CD4-positive, alpha-beta T cell treated with Interleukin-15 for 4 hours (primary cell): ENCODE measurements around the gene ALLC.
"Not testable (repeated sequence)": the region's sequence is repeated elsewhere in the genome, so short reads cannot be mapped to it uniquely, and the experiment has no call there.

Experiments used
- DNase-seq: peaks from one replicate; pipeline ENCODE4 v3.0.0-alpha.2; 2020; ENCODE audit warnings: low spot score

ALLC gene

DNA sequence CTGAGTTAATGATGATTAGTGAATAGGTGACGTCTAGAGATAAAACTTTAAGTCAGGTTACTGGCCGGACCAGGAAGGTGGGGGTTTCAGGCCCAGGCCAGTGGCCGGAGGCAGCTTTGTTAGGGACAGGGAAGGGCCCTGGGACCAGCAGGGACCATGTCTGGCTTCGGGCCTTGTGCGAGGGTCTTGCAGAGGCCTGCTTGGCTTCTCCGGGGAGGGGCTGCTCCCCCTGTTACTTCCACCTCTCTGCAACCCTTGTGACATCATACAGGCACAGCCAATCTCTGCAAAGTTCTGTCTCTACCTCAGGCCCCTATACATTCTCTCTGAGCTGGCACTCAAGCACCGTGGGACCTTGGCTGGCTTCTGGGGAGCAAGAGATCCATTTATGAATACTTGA is at the start of gene ALLC:
ALLC (plus strand) TSS at position 320 of the 400 bp plus-strand sequence. CDS start 12,958 bp downstream, outside the sequence.
- DNase-seq, result no peak

DNA sequence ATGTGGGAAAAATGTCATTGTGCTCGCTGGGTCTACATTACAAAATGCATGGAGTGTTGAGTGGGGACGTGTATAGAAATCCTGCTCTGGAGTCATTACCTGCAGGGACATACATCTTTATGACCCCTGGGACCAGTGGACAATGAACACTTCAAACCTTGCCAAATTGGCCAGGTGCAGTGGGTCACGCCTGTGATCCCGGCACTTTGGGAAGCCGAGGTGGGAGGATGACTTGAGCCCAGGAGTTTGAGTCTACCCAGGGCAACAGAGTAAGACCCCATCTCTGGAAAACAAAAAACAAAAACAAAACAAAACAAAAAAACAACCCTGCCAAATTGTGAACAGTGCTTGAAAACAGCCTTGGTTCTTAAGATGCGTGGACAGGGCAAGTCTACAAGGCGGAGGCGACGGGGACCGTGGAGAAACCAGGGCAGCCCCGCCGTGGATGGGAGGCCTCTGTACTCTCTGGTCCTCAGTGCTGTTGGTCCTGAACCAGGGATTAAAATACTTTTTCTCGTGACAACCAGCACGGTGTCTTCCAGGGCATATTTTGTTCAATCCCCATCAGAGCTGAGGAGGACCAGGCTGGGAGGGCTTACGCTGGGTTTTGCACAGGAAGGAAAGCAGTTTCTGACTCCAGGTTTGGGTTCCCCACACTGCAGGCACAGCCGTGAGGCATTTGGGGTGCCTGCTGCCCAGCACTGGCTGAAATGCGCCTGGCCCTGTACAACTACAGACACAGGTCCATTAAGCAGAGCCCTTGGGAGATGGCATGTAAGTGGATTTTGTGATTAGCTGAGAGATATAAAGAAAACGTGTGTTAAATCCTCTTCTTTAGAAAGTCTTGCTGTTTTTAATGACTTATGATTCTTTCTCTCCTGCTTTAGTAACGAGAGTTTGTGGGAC is 49.4 kb upstream of the ALLC start:
- DNase-seq, result no peak

DNA sequence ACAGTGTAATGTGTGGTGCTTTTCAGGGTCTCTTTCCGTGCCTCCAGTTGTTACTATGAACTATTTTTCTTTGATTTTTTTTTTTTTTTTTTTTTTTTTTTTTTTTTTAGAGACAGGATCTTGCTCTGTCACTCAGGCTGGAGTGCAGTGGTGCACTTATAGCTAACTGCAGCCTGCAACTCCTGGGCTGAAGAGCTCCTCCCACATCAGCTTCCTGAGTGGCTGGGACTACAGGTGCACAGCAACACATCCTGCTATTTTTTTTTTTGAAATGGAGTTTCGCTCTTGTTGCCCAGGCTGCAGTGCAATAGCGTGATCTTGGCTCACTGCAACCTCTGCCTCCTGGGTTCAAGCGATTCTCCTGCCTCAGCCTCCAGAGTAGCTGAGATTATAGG is 48.7 kb upstream of the ALLC start:
- not testable (repeated sequence) for DNase-seq

DNA sequence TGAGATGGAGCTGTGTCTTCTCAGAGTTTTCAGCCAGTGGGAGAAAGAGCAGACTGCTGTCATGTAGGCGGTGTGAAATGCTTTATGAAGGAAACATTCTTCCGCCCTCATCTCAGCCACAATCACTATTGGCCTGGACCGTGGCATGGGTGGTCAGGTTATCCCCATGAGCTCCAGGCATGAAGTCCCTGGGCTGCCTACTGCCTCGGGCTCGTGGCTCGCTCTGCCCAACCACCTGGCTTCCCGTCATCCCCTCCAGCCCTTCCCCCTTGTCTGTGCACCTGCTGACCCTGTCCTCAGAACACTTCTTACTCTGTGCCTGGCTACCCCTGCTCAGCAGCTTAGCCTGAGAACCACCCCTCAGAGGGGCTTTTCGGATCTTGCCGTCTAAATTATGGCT is 47.6 kb upstream of the ALLC start:
- no peak for DNase-seq

DNA sequence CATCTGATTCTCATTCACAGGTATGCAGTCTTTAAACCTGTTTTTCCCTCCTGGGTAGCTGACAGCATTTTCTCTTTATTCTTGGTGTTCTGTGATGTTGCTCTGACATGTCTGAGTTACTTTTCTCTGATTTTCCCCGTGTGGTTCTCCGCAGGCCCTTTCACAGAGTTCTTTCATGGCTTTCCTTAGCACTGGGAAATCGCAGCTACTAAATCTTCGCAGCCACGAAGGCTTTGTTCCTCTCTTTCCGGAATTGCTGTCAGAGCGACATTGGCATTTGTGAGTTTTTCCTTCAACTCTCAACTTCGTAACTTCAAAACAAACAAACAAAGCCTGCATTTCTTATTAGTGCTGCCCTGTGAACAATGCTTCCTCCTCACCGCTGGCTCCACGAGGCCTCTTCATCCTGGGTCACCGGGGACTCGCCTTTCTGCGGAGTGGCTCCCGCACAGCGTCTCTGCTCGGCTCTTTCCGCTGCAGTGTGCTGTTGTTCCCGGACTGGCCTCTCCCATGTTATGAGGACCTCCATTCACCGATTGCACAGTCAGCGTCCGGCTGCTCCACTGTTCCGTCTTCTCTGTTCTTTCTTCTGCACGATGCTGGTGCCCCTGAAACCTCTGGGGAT is 47.0 kb upstream of the ALLC start:
- no peak for DNase-seq

DNA sequence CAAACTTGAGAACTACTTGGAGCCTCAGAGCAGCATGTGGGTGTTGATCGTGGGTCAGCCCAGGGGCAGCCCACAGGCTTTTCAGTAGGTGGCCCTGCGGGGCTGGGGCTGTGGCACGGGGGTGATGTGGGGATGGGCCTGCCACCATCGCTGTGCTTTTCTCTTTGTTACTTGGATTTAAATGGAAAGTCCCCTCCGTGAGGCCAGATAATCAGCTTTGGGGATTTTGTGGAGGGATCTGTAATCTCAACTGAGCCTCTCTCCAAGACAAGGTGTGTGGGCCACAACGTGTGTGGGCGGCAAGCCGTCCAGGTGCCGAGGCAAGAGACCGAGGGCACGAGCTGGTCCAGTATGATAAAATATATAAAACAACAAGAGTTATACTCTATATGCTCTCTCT is 46.4 kb upstream of the ALLC start:
- no peak for DNase-seq

DNA sequence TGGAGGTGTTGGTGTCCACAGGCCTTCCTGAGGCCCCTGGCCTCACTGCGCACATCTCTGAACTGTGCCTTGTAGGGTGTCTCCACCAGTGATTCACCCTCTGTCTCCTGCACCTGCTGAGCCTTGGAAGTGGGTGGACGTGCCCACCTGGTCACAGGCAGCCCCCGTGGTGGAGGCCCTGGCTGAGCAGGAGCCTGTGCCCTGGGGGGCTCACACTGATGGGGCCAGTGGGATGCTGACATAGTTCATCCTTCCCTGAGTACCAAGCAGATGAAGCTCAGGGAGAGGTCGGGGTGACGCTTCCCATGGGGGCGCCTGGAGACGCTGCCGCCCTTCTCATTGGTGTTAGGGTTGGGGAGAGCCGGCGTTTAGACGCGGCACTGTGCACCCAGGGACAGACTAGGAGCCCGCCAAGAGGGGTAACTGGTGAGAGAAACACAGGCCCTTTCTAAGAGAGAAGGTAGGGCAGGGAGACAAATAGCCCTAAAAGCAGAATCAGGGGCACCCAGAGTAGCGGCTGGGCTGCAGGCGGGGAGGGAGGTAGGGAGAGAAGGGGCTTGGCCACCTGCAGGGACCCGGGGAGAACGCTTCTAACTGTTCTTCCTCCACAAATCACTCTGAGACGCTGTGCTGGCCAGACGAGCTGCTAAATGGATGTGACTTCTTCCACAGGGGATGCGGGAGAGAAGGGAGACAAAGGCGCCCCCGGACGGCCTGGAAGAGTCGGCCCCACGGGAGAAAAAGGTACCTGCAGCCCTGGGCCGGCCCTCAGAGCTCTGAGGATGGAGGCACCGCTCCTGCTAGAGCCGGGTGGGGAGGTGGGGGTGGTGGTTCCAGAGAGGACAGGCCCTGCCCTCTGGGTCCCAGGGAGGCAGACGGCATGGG is 45.1 kb upstream of the ALLC start:
- no peak for DNase-seq

DNA sequence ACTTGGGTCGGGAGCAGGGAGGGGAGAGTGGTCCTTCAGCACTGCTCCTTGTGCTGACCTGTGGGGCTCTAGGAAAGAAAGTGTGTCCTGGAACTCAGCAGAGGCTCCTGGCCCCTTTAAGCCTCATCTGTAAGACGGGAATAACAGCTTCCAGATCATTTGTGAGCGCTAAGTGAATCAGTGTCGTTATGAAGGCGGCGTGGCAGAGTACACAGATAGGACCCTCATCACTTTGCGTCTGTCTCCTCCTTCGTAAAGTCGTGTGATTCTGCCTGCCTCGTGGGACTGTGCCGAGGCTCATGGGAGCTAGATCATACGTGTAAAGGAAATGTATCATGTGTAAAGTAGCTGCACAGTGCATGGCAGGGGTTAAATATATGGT is 44.5 kb upstream of the ALLC start:
- DNase-seq, result no peak

DNA sequence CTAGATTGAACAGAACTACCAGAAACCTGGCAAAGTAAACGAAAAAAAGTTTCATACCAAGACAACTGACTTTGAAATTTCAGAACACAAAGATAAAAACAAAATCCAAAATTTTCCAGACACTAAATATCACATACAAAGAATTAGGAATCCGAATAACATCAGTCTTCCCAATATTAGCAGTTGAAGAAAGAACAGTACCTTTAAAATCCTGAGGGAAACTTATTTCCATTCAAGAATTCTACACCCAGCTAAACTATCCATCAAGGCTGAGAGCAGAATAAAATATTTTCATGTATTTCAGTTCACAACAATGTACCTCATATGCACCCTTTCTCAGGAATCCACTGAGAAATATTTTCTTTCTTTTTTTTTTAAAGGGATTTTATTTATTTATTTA is 43.3 kb upstream of the ALLC start:
- not testable (repeated sequence) for DNase-seq

DNA sequence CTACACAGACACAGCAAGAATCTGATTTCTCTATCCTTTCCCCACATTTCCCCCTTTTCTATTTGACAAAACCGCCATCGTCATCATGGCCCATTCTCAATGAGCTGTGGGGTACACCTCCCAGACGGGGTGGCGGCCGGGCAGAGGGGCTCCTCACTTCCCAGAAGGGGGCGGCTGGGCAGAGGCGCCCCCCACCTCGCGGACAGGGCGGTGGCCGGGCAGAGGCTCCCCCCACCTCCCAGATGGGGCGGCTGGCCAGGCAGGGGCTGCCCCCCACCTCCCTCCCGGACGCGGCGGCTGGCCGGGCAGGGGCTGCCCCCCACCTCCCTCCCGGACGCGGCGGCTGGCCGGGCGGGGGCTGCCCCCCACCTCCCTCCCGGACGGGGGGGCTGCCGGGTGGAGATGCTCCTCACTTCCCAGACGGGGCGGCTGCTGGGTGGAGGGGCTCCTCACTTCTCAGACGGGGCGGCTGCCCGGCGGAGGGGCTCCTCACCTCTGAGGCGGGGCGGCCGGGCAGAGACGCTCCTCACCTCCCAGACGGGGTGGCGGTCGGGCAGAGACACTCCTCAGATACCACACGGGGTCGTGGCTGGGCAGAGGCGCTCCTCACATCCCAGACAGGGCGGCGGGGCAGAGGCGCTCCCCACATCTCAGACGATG is 42.3 kb upstream of the ALLC start:
- not testable (repeated sequence) for DNase-seq

DNA sequence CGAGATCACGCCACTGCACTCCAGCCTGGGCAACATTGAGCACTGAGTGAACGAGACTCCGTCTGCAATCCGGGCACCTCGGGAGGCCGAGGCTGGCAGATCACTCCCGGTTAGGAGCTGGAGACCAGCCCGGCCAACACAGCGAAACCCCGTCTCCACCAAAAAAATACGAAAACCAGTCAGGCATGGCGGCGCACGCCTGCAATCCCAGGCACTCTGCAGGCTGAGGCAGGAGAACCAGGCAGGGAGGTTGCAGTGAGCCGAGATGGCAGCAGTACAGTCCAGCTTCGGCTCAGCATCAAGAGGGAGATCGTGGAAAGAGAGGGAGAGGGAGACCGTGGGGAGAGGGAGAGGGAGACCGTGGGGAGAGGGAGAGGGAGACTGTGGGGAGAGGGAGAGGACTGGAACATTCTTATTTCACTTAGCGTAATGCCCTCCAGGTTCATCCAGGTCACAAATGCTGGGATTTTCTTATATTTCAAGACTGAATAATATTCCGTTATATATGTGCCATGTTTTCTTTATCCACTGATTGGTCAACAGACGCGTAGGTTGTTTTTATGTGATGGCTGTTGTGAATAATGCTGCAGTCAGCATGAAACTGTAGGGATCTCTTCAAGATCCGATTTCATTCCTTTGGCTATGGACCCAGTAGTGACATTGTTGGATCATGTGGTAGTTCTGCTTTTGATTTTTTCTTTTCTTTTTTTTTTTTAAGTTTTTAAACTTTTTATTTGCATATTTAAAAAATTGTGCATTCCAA is 41.4 kb upstream of the ALLC start:
- not testable (repeated sequence) for DNase-seq

DNA sequence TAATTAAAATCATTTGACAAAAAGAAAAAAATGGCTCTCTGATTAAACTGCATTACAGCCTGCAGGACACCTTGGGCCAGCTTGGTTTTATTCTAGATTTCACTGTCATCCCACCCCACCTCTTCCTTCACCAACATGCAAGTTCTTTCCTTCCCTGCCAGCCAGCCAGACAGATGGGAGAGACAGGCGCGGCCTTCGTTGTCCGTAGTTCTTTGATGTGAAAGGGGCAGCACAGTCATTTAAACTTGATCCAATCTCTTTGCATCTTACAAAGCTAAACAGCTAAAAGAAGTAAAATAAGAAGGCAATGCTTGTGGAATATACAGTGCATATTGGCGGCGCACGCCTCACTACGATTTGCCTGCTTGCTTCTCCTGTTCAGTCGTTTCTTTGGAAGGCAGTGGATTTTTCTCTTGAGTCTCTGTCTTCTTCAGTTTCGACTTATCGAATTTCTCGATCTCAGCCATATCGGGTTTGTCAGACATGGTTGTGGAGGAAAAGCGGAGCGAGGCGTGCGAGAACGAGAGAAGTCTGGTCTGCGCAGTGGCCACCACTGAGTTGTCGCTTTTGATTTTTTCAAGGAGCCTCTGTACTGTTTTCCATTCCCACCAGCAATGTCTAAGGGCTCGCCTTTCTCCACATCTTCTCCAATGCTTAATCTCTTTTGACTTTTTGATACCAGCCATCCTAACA is 40.7 kb upstream of the ALLC start:
- DNase-seq, result no peak

DNA sequence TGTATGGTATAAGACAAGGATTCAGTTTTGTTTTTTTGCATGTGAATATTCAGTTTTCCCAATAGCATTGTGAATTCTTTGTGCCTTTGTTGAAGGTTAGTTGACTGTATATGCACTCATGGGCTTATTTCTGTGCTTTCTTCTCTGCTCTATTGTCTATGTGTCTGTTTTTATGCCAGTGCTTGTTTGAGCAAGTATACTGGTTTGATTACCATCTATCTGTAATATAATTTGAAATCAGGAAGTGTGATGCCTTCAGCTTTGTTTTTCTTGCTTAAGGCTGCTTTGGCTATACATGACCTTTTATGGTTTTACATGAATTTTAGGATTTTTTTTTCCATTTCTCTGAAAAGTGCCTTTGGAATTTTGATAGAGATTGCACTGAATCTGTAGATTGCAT is 39.6 kb upstream of the ALLC start:
- DNase-seq, result no peak

DNA sequence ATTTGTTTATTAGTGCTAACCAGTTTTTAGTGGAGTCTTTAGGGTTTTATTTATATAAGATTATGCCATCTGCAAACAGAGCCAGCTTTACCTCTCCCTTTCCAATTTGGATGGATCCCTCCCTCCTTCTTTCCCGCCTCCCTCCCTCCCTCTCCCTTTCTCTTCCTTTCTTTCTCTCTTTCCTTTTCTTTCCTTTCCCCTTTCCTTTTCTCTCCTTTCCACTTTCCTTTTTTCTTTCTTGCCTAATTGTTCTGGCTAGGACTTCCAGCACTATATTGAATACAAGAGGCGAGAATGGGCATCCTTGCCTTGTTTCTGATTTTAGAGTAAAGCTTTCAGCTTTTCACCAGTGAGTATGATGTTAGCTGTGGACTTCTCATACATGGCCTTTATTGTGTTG is 39.0 kb upstream of the ALLC start:
- no peak for DNase-seq

DNA sequence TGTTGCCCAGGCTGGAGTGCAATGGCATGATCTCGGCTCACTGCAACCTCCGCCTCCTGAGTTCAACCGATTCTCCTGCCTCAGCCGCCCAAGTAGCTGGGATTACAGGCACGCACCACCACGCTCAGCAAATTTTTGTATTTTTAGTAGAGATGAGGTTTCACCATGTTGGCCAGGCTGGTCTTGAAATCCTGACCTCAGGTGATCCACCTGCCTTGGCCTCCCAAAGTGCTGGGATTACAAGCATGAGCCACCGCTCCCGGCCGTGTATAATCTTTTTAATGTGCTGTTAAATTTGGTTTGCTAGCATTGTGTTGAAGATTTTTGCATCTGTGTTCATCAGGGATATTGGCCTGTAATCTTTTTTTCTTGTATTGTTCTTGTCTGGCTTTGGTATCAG is 38.3 kb upstream of the ALLC start:
- not testable (repeated sequence) for DNase-seq

DNA sequence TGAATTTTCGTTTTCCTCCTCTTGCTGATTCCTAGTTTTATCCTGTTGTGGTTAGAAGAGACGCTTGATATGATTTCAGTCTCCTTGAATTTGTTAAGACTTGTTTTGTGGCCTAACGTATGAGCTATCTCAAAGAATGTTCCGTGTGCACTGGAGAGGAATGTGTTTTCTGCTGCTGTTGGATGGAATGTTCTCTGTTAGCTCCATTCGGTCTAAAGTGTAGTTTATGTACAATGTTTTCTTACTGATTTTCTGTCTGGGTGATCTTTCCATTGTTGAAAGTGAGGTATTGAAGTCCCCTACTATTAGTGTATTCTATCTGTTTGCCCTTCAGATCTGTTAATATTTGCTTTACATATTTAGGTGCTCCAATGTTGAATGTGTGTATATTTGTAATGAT is 37.2 kb upstream of the ALLC start:
- DNase-seq, result no peak

DNA sequence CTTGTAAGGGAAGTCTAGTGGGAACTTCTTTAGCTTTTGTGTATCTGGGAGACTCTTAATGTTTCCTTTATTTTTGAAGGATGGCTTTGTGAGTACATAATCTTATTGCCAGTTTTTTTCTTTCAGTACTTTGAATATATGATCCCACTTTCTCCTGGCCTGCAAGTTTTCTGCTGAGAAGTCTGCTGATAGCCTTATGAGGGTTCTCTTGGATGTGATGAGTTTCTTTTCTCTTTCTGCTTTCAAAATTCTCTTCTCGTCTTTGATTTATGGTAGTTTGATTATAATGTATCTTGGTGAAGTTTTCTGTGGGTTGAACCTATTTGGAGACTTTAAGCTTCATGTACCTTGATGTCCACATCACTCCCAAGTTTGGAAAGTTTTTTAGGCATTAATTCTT is 35.0 kb upstream of the ALLC start:
- DNase-seq, result no peak

DNA sequence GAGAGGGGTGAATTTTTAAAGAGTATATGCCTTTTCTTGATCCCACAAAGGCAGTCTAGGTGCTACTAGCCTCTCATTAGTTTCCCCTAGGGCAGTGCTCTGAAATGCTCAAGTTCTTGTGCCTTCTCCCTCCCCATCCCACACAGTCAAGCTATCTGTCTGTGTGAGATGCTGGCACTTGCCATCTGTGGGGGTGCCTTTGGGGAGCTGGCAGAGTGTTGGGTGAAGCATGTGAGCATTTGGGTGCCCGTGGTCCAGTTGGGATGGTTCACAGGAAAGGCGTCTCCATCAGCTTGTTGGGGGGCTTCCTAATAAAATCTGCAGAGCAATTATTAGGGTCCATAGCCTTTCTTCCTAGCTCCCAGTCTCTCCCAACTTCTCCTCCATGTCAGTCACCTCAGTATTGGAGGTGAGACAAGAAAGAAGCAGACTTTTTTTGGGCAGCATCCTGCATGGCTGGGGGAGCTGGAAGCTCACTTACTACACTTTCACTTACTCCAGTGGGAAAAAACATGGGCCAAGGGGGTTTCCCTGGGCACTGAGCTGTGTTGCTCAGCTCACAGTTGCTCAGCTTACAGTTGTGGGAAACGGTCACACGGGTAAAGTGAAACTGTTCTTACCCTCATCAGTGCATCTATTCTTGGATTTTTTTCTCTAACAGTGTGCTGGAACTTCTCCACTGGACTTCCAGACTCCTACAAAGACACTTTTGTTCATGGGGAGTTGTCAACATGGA is 33.8 kb upstream of the ALLC start:
- DNase-seq, result no peak

DNA sequence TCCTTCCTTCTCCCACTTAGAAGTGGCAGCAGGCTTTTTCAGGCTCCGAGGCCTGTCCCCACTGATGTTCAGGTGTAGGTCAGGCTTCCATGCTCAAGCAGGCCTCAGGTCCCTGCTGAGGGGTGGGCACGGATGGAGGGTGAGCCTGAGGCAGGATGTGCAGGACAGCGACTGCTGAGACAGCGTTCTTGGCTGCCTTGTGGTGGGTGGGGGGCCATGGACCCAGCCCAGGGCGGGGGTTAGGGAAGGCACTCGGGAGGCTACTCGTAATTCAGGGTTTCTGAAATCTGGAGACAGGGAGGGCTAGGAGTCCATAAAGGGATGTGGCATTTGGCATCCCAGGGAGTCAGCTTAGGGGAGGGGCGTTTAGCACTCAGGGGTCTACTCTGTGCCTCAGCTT is 32.8 kb upstream of the ALLC start:
- no peak for DNase-seq
